Activated CD8-positive, alpha-beta memory T cell treated with anti-CD3 and anti-CD28 coated beads, Interleukin-2, amount 50 U/mL, for 48 hours (primary cell): Measurements from ENCODE around the gene CTNND2.
"Not testable (repeated sequence)": the region's sequence is repeated elsewhere in the genome, so short reads cannot be mapped to it uniquely, and the experiment has no call there.

Source experiments
- DNase-seq: peaks from one replicate; pipeline ENCODE4 v3.0.0-alpha.2; 2020

The CTNND2 gene

GRCh38 chr5:11378461-11378860 is 525.8 kb downstream of the CTNND2 start:
- no peak for DNase-seq

GRCh38 chr5:11377896-11378295 is 526.4 kb downstream of the CTNND2 start:
- no peak for DNase-seq

GRCh38 chr5:11372191-11372590 is 532.1 kb downstream of the CTNND2 start:
- no peak for DNase-seq

- no peak for DNase-seq
Observed at GRCh38 chr5:11371021-11371420, 533.2 kb downstream of the CTNND2 start.

- no peak for DNase-seq
Observed at GRCh38 chr5:11364531-11364930, 539.7 kb downstream of the CTNND2 start.

GRCh38 chr5:11363631-11364178 is 540.5 kb downstream of the CTNND2 start:
- DNase-seq: no peak

- DNase-seq: no peak
Observed at GRCh38 chr5:11361768-11362167, 542.5 kb downstream of the CTNND2 start.

GRCh38 chr5:11357928-11358327 is 546.3 kb downstream of the CTNND2 start:
- DNase-seq: no peak

GRCh38 chr5:11355491-11355890 is 548.8 kb downstream of the CTNND2 start:
- DNase-seq: no peak

GRCh38 chr5:11346336-11346735 is 557.9 kb downstream of the CTNND2 start:
- no peak for DNase-seq

GRCh38 chr5:11335881-11336760 is 568.1 kb downstream of the CTNND2 start:
- DNase-seq: no peak

GRCh38 chr5:11334404-11334803 is 569.8 kb downstream of the CTNND2 start:
- no peak for DNase-seq

GRCh38 chr5:11329679-11330078 is 574.6 kb downstream of the CTNND2 start:
- DNase-seq: no peak

GRCh38 chr5:11324521-11325289 is 579.5 kb downstream of the CTNND2 start:
- DNase-seq: no peak

- DNase-seq: no peak
Observed at GRCh38 chr5:11323761-11324160, 580.5 kb downstream of the CTNND2 start.

GRCh38 chr5:11322133-11322532 is 582.1 kb downstream of the CTNND2 start:
- DNase-seq: no peak

- DNase-seq: no peak
Observed at GRCh38 chr5:11319836-11320580, 584.2 kb downstream of the CTNND2 start.

GRCh38 chr5:11313694-11314093 is 590.6 kb downstream of the CTNND2 start:
- DNase-seq: not testable (repeated sequence)

- no peak for DNase-seq
Observed at GRCh38 chr5:11311731-11312130, 592.5 kb downstream of the CTNND2 start.

GRCh38 chr5:11311272-11311671 is 593.0 kb downstream of the CTNND2 start:
- no peak for DNase-seq

- no peak for DNase-seq
Observed at GRCh38 chr5:11310158-11310557, 594.1 kb downstream of the CTNND2 start.

- DNase-seq: no peak
Observed at GRCh38 chr5:11306365-11306764, 597.9 kb downstream of the CTNND2 start.

- no peak for DNase-seq
Observed at GRCh38 chr5:11305245-11305644, 599.0 kb downstream of the CTNND2 start.
